Activated naive CD8-positive, alpha-beta T cell treated with anti-CD3 and anti-CD28 coated beads, Interleukin-2, amount 10 ng/mL, durations not matched to agents 7 days and 5 days (primary cell): ENCODE data around the gene SH3GLB2. TPM values are rescaled to one million over a fixed set of nuclear protein-coding genes. Genes with fewer than 3 reads are reported as not detected.
A peak's percentile ranks its signal among the peaks of the same experiment; 100 is the strongest.

Source experiments
- ATAC-seq: fragments of 150-1000 bp; cut with Tn5 transposase; one replicate; pipeline ENCODE4 v1.10.0; 2021; ENCODE audit warnings: low read depth, moderate library complexity
- POLR2A ChIA-PET: fragments of 350-600 bp; sonication (Branson Sonifier 250); formaldehyde crosslinking; loops from one replicate; lab custom pipeline; 2021; ENCODE audit warnings: antibody characterized with exemption; lab: Charles Lee
- DNase-seq: peaks from one replicate; pipeline ENCODE4 v3.0.0; 2021
- H3K27ac Mint-ChIP-seq: one replicate; pipeline ENCODE4 v1.8.0; 2022; ENCODE audit warnings: mild to moderate bottlenecking, mixed read lengths
- H3K27me3 Mint-ChIP-seq: one replicate; pipeline ENCODE4 v1.8.0; 2022; ENCODE audit warnings: mild to moderate bottlenecking, moderate library complexity, mixed read lengths
- H3K36me3 Mint-ChIP-seq: one replicate; pipeline ENCODE4 v1.8.0; 2021; ENCODE audit warnings: mild to moderate bottlenecking, mixed read lengths
- H3K4me1 Mint-ChIP-seq: one replicate; pipeline ENCODE4 v1.8.0; 2021; ENCODE audit warnings: mixed read lengths
- H3K4me3 Mint-ChIP-seq: one replicate; pipeline ENCODE4 v1.8.0; 2022; ENCODE audit warnings: mild to moderate bottlenecking, moderate library complexity, mixed read lengths
- H3K9me3 Mint-ChIP-seq: one replicate; pipeline ENCODE4 v1.8.0; 2021; ENCODE audit warnings: mixed read lengths
- total RNA-seq, 2 experiments: library from RNA; stranded (reverse); gene quantifications; one replicate each; pipeline ENCODE4 v1.2.3, GENCODE V29; 2021

Gene SH3GLB2
- total RNA-seq, 2 experiments from 2014 or later, result 98.7 to 104 TPM

- Mint-ChIP-seq H3K27me3 (no peaks in the 10 kb centered on the region), H3K27ac (peak overlapping the region; percentile 98), H3K36me3 (peaks cover 21% of the 10 kb centered on the region), H3K4me1 (peaks cover 25% of the 10 kb centered on the region), H3K9me3 (no peaks in the 10 kb centered on the region), H3K4me3 (peak overlapping the region; percentile 81)
- ATAC-seq (no peak), DNase-seq (no peak)
- POLR2A ChIA-PET, result interaction anchor here (0.6 to 5.1 kb wide), 6 partner anchors 9 to 343 kb away, joined by 3 to 31 read pairs (median 8); partner anchors contain the start of genes DOLPP1, MIGA2 and SH3GLB2
Measured at GRCh38 chr9:129068110-129068509, 40.0 kb upstream of the SH3GLB2 start.

- peaks cover 15% of the 10 kb centered on the region for H3K4me1 Mint-ChIP-seq
- H3K27me3 Mint-ChIP-seq, result no peaks in the 10 kb centered on the region
- H3K9me3 Mint-ChIP-seq, result no peaks in the 10 kb centered on the region
- H3K27ac Mint-ChIP-seq, result no peak overlapping the region
- POLR2A ChIA-PET, result no interaction called here
- peaks cover 23% of the 10 kb centered on the region for H3K36me3 Mint-ChIP-seq
- ATAC-seq (no peak), DNase-seq (no peak)
- no peak overlapping the region for H3K4me3 Mint-ChIP-seq
Measured at GRCh38 chr9:129064499-129064908, 36.4 kb upstream of the SH3GLB2 start.

GRCh38 chr9:129063061-129063460 is 34.9 kb upstream of the SH3GLB2 start:
- H3K27me3 Mint-ChIP-seq, result no peaks in the 10 kb centered on the region
- POLR2A ChIA-PET, result no interaction called here
- H3K9me3 Mint-ChIP-seq, result no peaks in the 10 kb centered on the region
- no peak for ATAC-seq
- H3K36me3 Mint-ChIP-seq, result peaks cover 17% of the 10 kb centered on the region
- H3K4me3 Mint-ChIP-seq, result no peak overlapping the region
- H3K27ac Mint-ChIP-seq, result no peak overlapping the region
- peaks cover under 1% of the 10 kb centered on the region for H3K4me1 Mint-ChIP-seq
- no peak for DNase-seq

GRCh38 chr9:129060991-129061390 is 32.9 kb upstream of the SH3GLB2 start:
- no peaks in the 10 kb centered on the region for H3K9me3 Mint-ChIP-seq
- ATAC-seq (no peak), DNase-seq (no peak)
- H3K4me1 Mint-ChIP-seq, result no peaks in the 10 kb centered on the region
- no peaks in the 10 kb centered on the region for H3K27me3 Mint-ChIP-seq
- H3K4me3 Mint-ChIP-seq, result no peak overlapping the region
- H3K36me3 Mint-ChIP-seq, result peaks cover 14% of the 10 kb centered on the region
- POLR2A ChIA-PET, result no interaction called here
- H3K27ac Mint-ChIP-seq, result no peak overlapping the region

- DNase-seq, result no peak
- H3K4me3 Mint-ChIP-seq, result no peak overlapping the region
- H3K4me1 Mint-ChIP-seq, result no peaks in the 10 kb centered on the region
- peaks cover 7% of the 10 kb centered on the region for H3K36me3 Mint-ChIP-seq
- ATAC-seq, result no peak
- H3K27me3 Mint-ChIP-seq, result no peaks in the 10 kb centered on the region
- POLR2A ChIA-PET, result no interaction called here
- no peak overlapping the region for H3K27ac Mint-ChIP-seq
- H3K9me3 Mint-ChIP-seq, result no peaks in the 10 kb centered on the region
Measured at GRCh38 chr9:129059796-129060785, 32.0 kb upstream of the SH3GLB2 start.

- peaks cover 10% of the 10 kb centered on the region for H3K36me3 Mint-ChIP-seq
- H3K4me1 Mint-ChIP-seq, result no peaks in the 10 kb centered on the region
- DNase-seq, result no peak
- no peak overlapping the region for H3K27ac Mint-ChIP-seq
- no peak for ATAC-seq
- H3K9me3 Mint-ChIP-seq, result no peaks in the 10 kb centered on the region
- H3K4me3 Mint-ChIP-seq, result no peak overlapping the region
- POLR2A ChIA-PET, result no interaction called here
- no peaks in the 10 kb centered on the region for H3K27me3 Mint-ChIP-seq
Measured at GRCh38 chr9:129058965-129059795, 31.0 kb upstream of the SH3GLB2 start.

GRCh38 chr9:129054163-129054851 is 26.2 kb upstream of the SH3GLB2 start:
- POLR2A ChIA-PET, result no interaction called here
- no peaks in the 10 kb centered on the region for H3K9me3 Mint-ChIP-seq
- no peak overlapping the region for H3K4me3 Mint-ChIP-seq
- no peak overlapping the region for H3K27ac Mint-ChIP-seq
- no peaks in the 10 kb centered on the region for H3K27me3 Mint-ChIP-seq
- no peak for ATAC-seq
- H3K4me1 Mint-ChIP-seq, result no peaks in the 10 kb centered on the region
- peaks cover 6% of the 10 kb centered on the region for H3K36me3 Mint-ChIP-seq
- no peak for DNase-seq

GRCh38 chr9:129053020-129053419 is 24.9 kb upstream of the SH3GLB2 start:
- H3K9me3 Mint-ChIP-seq, result no peaks in the 10 kb centered on the region
- H3K4me3 Mint-ChIP-seq, result no peak overlapping the region
- H3K4me1 Mint-ChIP-seq, result no peaks in the 10 kb centered on the region
- POLR2A ChIA-PET, result no interaction called here
- DNase-seq (no peak), ATAC-seq (no peak)
- H3K27ac Mint-ChIP-seq, result no peak overlapping the region
- H3K27me3 Mint-ChIP-seq, result no peaks in the 10 kb centered on the region
- peaks cover 6% of the 10 kb centered on the region for H3K36me3 Mint-ChIP-seq

GRCh38 chr9:129052592-129052991 is 24.5 kb upstream of the SH3GLB2 start:
- Mint-ChIP-seq H3K4me3 (no peak overlapping the region), H3K9me3 (no peaks in the 10 kb centered on the region), H3K36me3 (peaks cover 6% of the 10 kb centered on the region), H3K4me1 (no peaks in the 10 kb centered on the region), H3K27ac (no peak overlapping the region), H3K27me3 (no peaks in the 10 kb centered on the region)
- POLR2A ChIA-PET, result no interaction called here
- ATAC-seq (no peak), DNase-seq (no peak)

- H3K4me3 Mint-ChIP-seq, result no peak overlapping the region
- H3K4me1 Mint-ChIP-seq, result peaks cover 12% of the 10 kb centered on the region
- H3K9me3 Mint-ChIP-seq, result no peaks in the 10 kb centered on the region
- H3K27ac Mint-ChIP-seq, result no peak overlapping the region
- POLR2A ChIA-PET, result no interaction called here
- ATAC-seq (no peak), DNase-seq (no peak)
- H3K27me3 Mint-ChIP-seq, result no peaks in the 10 kb centered on the region
- H3K36me3 Mint-ChIP-seq, result peaks cover 9% of the 10 kb centered on the region
Measured at GRCh38 chr9:129042016-129042415, 13.9 kb upstream of the SH3GLB2 start.

GRCh38 chr9:129040113-129040643 is 12.0 kb upstream of the SH3GLB2 start:
- no peak overlapping the region for H3K4me3 Mint-ChIP-seq
- ATAC-seq (no peak), DNase-seq (no peak)
- POLR2A ChIA-PET, result no interaction called here
- peaks cover 9% of the 10 kb centered on the region for H3K36me3 Mint-ChIP-seq
- no peak overlapping the region for H3K27ac Mint-ChIP-seq
- peaks cover 17% of the 10 kb centered on the region for H3K4me1 Mint-ChIP-seq
- H3K27me3 Mint-ChIP-seq, result no peaks in the 10 kb centered on the region
- H3K9me3 Mint-ChIP-seq, result no peaks in the 10 kb centered on the region

GRCh38 chr9:129038109-129038852 is 10.2 kb upstream of the SH3GLB2 start:
- DNase-seq, result no peak
- POLR2A ChIA-PET, result interaction anchor here (1.1 kb wide), 2 partner anchors 10 to 30 kb away, joined by 3 to 5 read pairs; partner anchors contain the start of gene SH3GLB2
- Mint-ChIP-seq H3K27me3 (no peaks in the 10 kb centered on the region), H3K9me3 (no peaks in the 10 kb centered on the region), H3K4me3 (peak overlapping the region; percentile 95), H3K36me3 (peaks cover 6% of the 10 kb centered on the region), H3K27ac (peak overlapping the region; percentile 30), H3K4me1 (peaks cover 17% of the 10 kb centered on the region)
- no peak for ATAC-seq
